ENCODE results near the gene DAG1. TPM values are rescaled to one million over a fixed set of nuclear protein-coding genes. Genes with fewer than 3 reads are reported as not detected.

The DAG1 gene
- total RNA-seq, 1 experiment from 2014 or later = 87.4 TPM

Other genes with a start within 250 kb of the DAG1 start
- 0.80 and 1.3 TPM in 2 replicates for gene C3orf62, start 193.0 kb upstream of the DAG1 start, total RNA-seq (2014; rRNA removed; shearing (Covaris generic))
- gene USP4, start 130.2 kb upstream of the DAG1 start, total RNA-seq (2014; rRNA removed; shearing (Covaris generic)) = 9.6 and 10.7 TPM in 2 replicates
- 222 and 298 TPM in 2 replicates for gene GPX1, start 111.9 kb upstream of the DAG1 start, total RNA-seq (2014; rRNA removed; shearing (Covaris generic))
- 377 and 386 TPM in 2 replicates for gene RHOA, start 58.3 kb upstream of the DAG1 start, total RNA-seq (2014; rRNA removed; shearing (Covaris generic))
- 5.8 and 10.9 TPM in 2 replicates for gene TCTA, start 57.8 kb upstream of the DAG1 start, total RNA-seq (2014; rRNA removed; shearing (Covaris generic))
- 48.1 and 60.4 TPM in 2 replicates for gene AMT, start 47.8 kb upstream of the DAG1 start, total RNA-seq (2014; rRNA removed; shearing (Covaris generic))
- gene NICN1, start 40.9 kb upstream of the DAG1 start, total RNA-seq (2014; rRNA removed; shearing (Covaris generic)) = 5.2 and 5.7 TPM in 2 replicates
- gene BSN, start 84.2 kb downstream of the DAG1 start, total RNA-seq (2014; rRNA removed; shearing (Covaris generic)) = 0.52 and 1.1 TPM in 2 replicates
- 236 and 260 TPM in 2 replicates for gene APEH, start 204.1 kb downstream of the DAG1 start, total RNA-seq (2014; rRNA removed; shearing (Covaris generic))
- gene MST1, start 219.2 kb downstream of the DAG1 start, total RNA-seq (2014; rRNA removed; shearing (Covaris generic)) = 10.8 and 11.0 TPM in 2 replicates
- 22.1 and 31.2 TPM in 2 replicates for gene RNF123, start 219.3 kb downstream of the DAG1 start, total RNA-seq (2014; rRNA removed; shearing (Covaris generic))
- gene AMIGO3, start 249.4 kb downstream of the DAG1 start, total RNA-seq (2014; rRNA removed; shearing (Covaris generic)) = 5.7 and 5.8 TPM in 2 replicates